ENCODE results near the gene HHIP.

DNA sequence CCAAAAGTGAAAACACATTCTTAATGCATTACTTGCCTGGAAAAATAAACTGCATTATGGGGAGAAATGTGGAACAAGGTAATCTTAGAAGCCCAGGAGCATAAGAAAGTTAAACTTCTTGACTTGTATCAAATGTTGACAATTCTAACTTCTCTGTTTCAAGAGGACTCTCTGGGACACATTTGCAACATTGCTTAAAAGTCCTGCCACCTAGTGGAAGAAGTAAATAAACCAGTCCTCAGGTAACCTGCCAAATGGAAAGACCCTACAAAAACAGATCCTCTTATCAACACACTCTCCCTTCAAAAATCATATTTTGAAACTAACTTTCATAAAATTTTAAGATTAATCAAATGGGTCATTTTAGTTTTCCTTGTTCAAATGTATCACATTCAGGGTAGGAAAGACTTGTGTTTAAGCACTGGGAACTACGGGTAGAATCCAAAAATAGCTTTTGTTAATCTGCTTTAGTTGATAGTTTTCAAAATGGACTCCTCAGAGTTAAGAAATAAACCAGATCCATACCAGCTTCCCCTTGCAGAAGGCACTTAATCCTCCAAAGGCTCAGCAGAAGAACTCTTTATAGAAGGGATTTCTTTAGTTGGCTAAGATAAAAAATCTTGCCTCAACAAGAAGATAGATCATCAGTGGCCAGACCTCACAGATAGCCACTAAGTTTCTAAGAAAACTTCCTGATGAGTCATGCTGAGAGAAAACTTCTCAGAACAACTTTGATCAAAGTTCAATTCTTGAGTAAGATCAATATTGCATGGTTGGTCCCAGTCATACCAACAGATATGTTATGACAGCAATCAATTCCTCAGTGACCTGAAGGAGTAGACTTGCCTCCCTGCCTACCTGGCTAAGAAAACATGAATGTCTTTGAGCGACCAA, 141.7 kb downstream of the HHIP start:
- TF ChIP-seq, protein P1, sequence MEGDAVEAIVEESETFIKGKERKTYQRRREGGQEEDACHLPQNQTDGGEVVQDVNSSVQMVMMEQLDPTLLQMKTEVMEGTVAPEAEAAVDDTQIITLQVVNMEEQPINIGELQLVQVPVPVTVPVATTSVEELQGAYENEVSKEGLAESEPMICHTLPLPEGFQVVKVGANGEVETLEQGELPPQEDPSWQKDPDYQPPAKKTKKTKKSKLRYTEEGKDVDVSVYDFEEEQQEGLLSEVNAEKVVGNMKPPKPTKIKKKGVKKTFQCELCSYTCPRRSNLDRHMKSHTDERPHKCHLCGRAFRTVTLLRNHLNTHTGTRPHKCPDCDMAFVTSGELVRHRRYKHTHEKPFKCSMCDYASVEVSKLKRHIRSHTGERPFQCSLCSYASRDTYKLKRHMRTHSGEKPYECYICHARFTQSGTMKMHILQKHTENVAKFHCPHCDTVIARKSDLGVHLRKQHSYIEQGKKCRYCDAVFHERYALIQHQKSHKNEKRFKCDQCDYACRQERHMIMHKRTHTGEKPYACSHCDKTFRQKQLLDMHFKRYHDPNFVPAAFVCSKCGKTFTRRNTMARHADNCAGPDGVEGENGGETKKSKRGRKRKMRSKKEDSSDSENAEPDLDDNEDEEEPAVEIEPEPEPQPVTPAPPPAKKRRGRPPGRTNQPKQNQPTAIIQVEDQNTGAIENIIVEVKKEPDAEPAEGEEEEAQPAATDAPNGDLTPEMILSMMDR (IDR thresholded peaks at IDR 0.05), result peak in 3 of 4 experiments; percentile 10 to 22 (median 17)
- no peak for TF ChIP-seq POLR2A (IDR thresholded peaks at IDR 0.05)
